Suprapubic skin (tissue), 3 donors: Measurements from ENCODE around the gene PCBD1.

Experiments used
- CTCF ChIP-seq, 2 donors: fragments of 200-600 bp in 1 of 2; fragments of 450-650 bp in 1 of 2; sonication (generic) in 1 of 2; IDR thresholded peaks; one replicate each; pipeline ENCODE4 v1.5.1; 2016 to 2019; ENCODE audit warnings: antibody characterized with exemption in 2 of 2, mild to moderate bottlenecking in 1 of 2, moderate library complexity in 1 of 2
- POLR2A ChIP-seq, 2 donors: fragments of 450-650 bp; IDR thresholded peaks; one replicate each; pipeline ENCODE4 v1.6.1; 2017; ENCODE audit warnings: antibody characterized with exemption in 2 of 2, mild to moderate bottlenecking in 2 of 2, moderate library complexity in 2 of 2

- TF ChIP-seq POLR2A (IDR thresholded peaks at IDR 0.05) (no peak), CTCF (IDR thresholded peaks at IDR 0.05) (no peak)
Observed at GRCh38 chr10:70834441-70835151, 53.8 kb downstream of the PCBD1 start.
